Endometrium (tissue), 2 donors: ENCODE results near the gene PRSS3.
A peak's percentile ranks its signal among the peaks of the same experiment; 100 is the strongest.
"Not testable (repeated sequence)": the region's sequence is repeated elsewhere in the genome, so short reads cannot be mapped to it uniquely, and the experiment has no call there.

Source experiments
- FAIRE-seq: peaks from 2 replicates; lab custom pipeline; 2012; peaks lifted over from hg19 to GRCh38; lab: Jason Lieb, UNC
- donor health status: control.
- donor health status: control.

Gene PRSS3

DNA sequence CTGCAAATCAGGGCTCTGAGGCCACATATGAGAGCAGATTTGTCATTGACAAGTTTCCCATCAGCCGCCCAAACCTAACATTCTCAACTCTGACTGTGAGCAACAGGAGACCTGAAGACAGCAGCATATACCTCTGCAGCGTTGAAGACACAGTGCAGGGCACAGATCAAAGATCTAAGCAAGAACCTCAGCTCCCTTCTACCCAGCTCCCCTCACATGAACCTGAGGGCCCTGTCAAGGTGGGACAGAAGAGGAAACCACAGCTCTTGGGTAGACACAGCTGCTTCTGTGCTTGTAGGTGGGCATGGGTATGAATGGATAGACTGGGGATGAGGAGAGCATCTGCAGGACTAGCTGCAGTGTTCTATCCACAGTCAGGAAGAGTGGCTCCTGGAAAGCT lies 8.7 kb upstream of the PRSS3 start:
- no peak for FAIRE-seq

- FAIRE-seq: no peak
These were observed 7.5 kb upstream of the PRSS3 start for GRCh38 chr9:33787839-33788238.

DNA sequence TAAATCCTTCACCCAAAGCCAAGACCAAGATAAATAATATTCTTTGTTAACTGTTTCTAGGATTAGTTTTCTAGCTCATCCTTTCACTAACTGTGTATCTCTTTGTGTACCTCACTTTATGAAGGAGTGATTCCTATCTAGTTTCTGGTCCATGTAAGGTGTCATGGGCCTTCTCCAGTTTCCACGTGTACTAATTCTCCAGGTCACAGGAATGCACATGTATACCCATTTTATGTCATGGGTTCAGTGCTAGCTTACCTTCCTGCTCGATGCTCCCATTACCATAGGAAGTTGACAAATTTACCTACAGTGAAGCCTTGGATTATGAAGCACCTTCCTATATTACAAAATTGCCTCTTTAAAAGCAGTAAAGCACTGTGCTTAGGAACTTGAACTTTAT lies 5.9 kb upstream of the PRSS3 start:
- not testable (repeated sequence) for FAIRE-seq

DNA sequence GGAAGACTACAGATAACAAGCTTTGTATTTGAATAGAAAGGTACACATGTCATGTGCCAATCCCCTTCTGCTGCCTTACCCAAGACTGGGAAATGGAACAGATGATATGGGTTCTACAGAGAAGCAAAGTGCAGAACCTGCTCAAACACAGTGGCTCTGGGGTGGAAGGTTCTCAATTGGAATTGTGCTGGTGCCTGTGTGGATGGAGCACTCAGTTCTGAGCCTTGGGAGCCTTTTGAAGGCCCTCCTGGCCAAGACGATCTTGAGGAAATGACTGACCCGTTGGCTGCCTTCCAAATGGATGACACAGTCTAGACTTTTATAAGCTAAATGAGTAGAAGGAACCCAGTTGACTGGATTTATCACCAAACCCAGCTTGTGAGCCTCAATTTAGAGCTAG lies 4.2 kb upstream of the PRSS3 start:
- FAIRE-seq: no peak

GRCh38 chr9:33793496-33793895 lies 1.9 kb upstream of the PRSS3 start:
- not testable (repeated sequence) for FAIRE-seq

GRCh38 chr9:33794560-33794959 lies 801 bp upstream of the PRSS3 start:
- no peak for FAIRE-seq

- no peak for FAIRE-seq
These were observed 458 bp downstream of the PRSS3 start for GRCh38 chr9:33795819-33796218.

- FAIRE-seq: not testable (repeated sequence)
These were observed 1.3 kb downstream of the PRSS3 start for GRCh38 chr9:33796679-33797078.

DNA sequence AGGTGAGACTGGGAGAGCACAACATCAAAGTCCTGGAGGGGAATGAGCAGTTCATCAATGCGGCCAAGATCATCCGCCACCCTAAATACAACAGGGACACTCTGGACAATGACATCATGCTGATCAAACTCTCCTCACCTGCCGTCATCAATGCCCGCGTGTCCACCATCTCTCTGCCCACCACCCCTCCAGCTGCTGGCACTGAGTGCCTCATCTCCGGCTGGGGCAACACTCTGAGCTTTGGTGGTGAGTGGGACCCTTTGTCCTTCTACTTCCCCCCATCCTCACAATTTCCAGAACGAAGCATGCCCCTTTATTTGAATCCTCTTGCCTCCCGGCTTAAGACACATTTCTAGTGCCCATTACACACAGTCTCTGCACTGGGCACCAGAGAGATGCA lies 2.5 kb downstream of the PRSS3 start:
- no peak for FAIRE-seq

- FAIRE-seq: no peak
These were observed 3.2 kb downstream of the PRSS3 start for GRCh38 chr9:33798545-33798944.

GRCh38 chr9:33799928-33800704 lies 4.8 kb downstream of the PRSS3 start:
- no peak for FAIRE-seq

DNA sequence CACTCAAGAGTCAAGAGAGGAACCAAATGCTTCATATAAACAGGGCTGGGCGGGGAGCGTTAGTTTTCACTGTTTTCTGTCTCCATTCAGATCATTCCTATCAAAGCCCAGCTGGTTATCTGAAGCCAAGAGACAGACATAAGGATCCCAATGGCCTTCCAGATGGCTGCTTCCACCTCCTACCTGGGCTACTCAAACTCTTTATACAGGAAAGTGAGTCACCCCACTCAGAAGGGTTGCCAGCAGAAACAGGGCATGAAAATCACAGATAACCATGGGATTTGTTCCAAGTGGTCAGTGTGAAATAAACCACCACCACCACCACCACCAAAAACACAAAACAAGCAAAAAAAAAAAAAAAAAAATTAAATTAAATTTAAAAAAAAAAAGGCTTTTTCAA lies 5.5 kb downstream of the PRSS3 start:
- no peak for FAIRE-seq

- FAIRE-seq: not testable (repeated sequence)
These were observed 6.7 kb downstream of the PRSS3 start for GRCh38 chr9:33801943-33802500.

- not testable (repeated sequence) for FAIRE-seq
These were observed 8.8 kb downstream of the PRSS3 start for GRCh38 chr9:33804196-33804595.

- FAIRE-seq: not testable (repeated sequence)
These were observed 11.8 kb downstream of the PRSS3 start for GRCh38 chr9:33807156-33807555.

DNA sequence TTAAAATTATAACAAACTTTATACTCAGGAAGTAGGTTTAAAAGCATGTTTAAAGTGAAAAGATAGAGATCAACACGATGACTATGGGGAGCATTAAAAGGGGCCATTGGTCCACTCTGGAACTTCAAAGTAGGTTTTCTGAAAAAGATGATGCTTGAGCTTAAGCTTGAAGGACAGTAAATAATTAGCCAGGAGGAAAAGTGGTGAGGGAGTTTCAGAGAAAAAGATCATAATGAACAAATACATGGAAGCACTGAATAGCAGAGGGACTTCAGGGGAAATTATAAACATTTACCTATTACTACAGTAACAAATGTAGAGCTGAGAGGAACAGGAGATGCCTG lies 13.6 kb downstream of the PRSS3 start:
- not testable (repeated sequence) for FAIRE-seq

- no peak for FAIRE-seq
These were observed 14.1 kb downstream of the PRSS3 start for GRCh38 chr9:33809506-33809905.

DNA sequence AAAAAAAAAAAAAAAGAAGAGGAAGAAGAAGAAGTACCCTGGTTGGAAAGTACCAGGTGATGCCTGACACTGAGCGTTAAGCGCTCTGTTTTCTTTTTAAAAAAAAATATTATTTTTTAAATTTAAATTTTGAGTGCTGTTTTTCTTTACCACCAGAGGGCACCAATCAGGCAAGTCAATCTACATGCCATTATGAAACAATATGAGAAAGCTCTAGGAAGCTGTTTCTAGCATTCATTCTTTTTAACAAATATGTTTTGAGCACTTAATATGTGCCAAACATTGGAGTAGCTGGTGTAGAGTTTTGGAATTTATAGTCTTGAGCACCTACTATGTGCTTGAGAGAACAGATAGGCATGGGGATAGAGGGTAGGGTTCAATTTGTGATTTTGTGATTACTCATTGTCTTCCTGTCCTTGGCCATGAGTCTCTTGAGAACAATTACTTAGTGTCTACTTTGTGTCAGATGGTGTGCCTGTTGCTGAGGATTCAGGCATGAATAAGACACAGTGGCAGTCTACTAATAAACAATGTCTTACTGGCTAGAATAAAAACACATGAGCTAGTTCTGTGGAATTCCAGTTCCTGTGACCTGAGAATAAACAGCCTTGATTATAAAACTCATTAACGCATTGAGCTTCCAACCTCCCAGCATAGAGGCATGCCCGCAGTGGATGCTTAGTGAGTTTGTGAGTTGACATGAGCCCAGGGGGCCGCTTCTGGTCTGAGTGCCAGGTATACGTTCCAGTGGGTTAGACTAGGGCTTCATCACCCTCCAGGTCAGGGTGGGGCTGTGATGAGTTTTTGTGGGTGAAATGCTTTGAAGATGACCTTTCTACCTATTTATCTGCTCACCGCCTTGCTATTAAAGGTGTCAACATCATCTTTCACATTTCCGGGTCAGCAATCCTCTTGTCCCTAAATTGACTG lies 18.6 kb downstream of the PRSS3 start:
- peak; percentile 90 for FAIRE-seq

GRCh38 chr9:33815781-33816180 lies 20.4 kb downstream of the PRSS3 start:
- FAIRE-seq: no peak

- no peak for FAIRE-seq
These were observed 21.2 kb downstream of the PRSS3 start, which contains the start of gene UBE2R2 for GRCh38 chr9:33816327-33817252. TSS of gene UBE2R2 (plus strand) at chr9:33817160. CDS start at chr9:33817758, 598 bp downstream.

DNA sequence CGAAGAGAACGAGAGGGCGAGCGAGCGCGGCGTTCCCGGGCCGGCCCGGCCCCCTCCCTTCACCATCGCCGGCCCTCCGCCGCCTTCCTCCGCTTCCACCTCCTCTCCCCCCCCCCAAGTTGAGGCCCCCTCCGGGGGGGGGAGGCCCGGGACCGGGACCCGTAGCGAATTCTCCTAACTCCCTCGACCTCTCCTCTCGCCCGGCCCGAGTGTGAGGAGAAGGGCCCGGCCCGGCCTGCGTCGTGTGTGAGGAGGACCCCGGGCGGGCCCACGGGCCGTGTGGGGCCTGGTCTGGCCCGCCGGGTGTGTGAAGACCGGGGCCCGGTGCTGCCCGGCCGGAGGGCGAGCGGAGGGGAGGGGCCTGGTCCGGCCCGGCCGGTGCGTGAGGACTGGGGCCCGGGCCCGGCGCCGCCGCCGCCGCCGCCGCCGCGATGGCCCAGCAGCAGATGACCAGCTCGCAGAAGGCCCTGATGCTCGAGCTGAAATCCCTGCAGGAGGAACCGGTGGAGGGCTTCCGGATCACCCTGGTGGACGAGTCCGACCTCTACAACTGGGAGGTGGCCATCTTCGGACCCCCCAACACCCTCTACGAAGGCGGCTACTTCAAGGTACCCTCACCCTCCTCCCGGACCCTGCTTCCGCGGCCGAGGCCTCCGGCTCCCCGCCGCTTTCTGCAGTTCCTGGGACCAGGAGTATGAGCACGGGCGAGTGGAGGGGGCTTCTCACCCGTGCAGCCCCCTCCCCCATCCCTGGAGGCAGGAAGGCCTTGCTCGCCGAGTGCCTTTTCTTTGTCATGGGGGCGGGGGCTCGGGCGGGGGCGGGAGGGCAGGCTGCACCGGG lies 22.2 kb downstream of the PRSS3 start:
- no peak for FAIRE-seq
